GM19397 (cell line): ENCODE data around the gene CHST11.
"Not testable (repeated sequence)": the region's sequence is repeated elsewhere in the genome, so short reads cannot be mapped to it uniquely, and the experiment has no call there.

ENCODE experiments used
- ATAC-seq: cut with Tn5 transposase; IDR thresholded peaks from one replicate; pipeline ENCODE4 v1.9.1; 2021; ENCODE audit warnings: mild to moderate bottlenecking, moderate library complexity; ENCODE audit not compliant: unreplicated experiment

Gene CHST11

DNA sequence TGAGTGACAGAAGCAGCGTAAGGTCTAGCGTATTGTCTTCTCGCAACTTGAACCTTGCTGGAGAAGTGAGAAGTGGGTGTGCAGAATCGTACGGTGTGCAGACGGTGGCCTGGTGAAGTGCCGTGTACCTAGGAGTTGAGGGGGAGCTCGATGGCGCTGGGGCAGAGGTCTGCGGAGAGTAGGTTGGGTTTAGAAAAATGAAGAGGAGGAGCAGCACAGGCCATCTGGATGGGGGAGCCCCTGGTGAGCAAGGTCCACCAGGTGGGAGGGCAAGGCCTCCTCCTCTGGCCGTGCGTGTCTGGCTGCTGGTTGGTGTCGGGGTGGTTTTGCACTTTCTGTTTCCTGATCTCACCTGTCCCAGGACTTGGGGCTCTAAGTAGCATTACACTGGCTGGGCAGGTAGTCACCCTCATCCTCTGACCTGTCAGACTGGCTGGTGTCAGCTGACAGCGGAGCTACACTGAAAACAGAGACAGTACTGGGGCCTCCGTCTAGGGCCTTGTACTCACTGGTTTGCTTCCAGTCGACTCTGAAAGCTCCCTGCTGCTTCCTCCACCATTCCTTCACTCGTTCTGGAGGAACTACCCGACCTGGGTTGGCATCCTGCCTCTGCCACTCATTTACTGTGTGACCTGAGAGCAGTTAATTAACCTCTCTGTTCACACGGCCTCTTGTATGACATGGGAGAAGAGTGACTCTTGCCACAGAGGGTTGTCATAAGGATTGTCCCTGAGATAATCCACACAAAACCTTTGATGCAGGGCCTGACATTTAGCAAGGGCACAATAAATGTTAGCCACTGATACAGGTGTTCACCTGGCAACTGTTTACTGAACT lies 273.1 kb downstream of the CHST11 start:
- ATAC-seq, result no peak

DNA sequence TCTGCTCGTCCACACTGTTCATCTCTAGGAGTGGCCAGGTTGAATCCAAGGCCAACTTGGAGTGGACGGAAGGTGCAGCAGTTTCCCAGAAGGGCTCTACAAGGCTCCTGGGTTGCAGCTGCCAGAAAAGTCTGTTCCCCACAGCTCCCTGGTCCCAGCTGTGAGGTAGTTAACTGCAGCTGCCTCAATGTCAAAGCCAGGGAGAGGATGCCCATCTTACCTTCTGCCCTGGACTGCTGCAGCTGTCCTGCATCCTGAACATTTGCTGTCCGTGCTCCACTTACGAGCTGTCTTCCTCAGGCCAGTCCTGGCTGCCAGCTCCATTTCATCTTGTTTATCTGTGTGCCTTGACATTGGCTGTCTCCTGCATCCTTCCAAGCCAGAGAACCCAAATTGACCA lies 274.0 kb downstream of the CHST11 start:
- no peak for ATAC-seq

GRCh38 chr12:104733717-104734175 lies 277.0 kb downstream of the CHST11 start:
- no peak for ATAC-seq

- ATAC-seq, result no peak
Observed at GRCh38 chr12:104734541-104735095, 277.9 kb downstream of the CHST11 start.

DNA sequence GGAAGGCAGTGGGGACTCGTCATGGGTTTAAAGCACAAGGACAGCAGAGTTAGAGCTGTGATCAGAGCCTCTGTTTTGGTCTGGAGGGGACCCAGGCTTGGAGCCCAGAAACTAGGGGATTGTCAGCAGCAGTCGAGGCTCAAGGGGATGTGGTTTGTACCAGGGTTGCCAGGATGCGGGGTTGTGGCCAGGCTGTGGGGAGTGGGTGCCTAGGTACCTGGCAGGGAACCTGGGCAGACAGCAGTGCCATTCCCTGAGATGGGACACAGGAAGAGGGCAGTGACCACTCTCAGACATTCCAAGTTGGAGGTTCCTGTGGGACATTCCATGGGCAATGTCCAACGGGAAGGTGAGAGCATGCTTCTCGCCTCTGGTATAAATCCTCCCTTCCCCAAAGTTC lies 279.1 kb downstream of the CHST11 start:
- no peak for ATAC-seq

DNA sequence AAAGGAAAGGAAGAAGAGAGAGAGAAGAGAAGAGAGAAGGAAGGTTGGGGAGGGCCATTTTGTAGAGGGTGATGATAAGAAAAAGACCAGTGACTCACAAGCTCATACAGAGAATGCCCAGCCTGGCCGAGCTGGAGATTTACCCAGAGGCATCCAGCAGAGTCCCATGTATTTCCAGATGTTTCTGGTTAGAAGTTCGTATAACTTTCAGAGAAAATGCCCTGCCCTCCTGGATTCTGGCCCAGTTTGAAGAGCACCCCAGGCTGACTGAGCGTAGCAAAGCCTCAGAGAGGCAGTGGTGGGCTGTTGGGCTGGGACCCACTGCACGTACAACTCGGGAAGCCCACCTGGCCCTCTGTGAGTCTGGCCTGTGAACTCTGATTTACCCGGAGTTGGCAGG lies 279.6 kb downstream of the CHST11 start:
- no peak for ATAC-seq

- ATAC-seq, result no peak
Observed at GRCh38 chr12:104737113-104737512, 280.4 kb downstream of the CHST11 start.

DNA sequence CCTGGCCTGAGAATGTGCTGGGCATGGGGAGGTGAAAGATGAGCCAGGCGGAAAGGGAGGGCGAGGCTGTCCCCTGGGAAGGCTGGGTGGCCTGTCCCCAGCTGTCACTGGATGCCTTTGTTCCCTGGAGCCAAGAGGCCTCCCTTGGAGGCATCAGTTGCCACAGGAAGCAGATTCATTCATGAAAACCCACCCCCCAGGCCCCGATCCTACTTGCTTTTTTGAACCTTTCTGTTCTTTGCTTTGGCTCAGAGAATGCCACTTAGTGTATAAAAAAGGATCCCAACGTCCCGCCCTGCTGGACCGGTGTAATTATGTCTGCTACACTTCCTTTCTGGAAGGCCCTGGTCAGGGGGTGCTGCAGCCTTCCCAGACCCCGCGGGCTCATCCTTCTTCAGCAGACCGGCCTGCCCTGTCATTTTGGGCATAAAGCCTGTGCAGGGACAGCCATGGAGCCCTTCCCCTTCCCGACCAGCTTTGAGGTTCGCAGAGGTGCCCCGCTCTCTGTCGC lies 281.1 kb downstream of the CHST11 start:
- ATAC-seq, result no peak

GRCh38 chr12:104738331-104738730 lies 281.6 kb downstream of the CHST11 start:
- no peak for ATAC-seq

DNA sequence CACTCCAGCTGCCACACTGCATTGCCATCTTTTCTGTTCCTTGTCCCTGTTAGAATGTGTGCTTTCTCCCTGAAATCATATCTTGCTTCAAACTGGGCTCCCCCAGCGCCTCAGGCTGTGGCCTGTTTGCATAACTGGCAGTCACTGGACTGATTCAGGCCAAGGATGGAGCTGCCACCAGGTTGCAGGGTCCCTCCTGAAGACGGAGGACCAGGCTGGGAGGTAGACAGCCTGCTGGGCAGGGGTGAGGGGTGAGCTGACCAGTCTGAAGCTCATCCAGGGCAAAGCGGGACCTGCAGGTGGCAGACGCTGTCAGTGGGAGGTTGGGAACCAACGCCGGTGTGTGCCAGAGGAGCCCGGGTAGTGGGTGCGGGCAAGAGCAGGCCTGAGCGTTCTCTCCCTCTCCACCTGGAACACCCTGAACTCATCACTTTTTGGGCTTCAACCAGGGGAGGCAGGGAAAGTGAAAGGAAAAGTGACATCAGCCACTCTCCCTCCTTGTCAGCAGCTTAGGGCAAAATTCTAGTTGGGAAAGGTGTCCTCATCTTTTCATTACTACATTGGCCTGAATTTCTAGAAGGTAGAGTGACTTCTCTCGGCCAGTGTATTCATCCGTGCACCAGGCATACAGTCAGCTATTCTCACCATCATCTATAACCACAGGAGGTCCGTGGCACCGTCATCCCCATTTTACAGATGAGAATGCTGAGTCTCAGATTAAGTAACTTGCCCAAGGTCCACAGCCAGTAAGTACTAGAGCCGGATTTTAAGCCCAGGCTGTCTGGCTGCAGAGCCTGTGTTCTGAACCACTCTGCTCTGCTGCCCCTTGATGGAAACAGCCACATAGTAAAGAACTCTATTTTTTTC lies 282.3 kb downstream of the CHST11 start:
- ATAC-seq, result no peak

GRCh38 chr12:104740668-104741067 lies 283.9 kb downstream of the CHST11 start:
- peak; percentile 58 for ATAC-seq

GRCh38 chr12:104741077-104741476 lies 284.3 kb downstream of the CHST11 start:
- ATAC-seq, result peak; percentile 13

DNA sequence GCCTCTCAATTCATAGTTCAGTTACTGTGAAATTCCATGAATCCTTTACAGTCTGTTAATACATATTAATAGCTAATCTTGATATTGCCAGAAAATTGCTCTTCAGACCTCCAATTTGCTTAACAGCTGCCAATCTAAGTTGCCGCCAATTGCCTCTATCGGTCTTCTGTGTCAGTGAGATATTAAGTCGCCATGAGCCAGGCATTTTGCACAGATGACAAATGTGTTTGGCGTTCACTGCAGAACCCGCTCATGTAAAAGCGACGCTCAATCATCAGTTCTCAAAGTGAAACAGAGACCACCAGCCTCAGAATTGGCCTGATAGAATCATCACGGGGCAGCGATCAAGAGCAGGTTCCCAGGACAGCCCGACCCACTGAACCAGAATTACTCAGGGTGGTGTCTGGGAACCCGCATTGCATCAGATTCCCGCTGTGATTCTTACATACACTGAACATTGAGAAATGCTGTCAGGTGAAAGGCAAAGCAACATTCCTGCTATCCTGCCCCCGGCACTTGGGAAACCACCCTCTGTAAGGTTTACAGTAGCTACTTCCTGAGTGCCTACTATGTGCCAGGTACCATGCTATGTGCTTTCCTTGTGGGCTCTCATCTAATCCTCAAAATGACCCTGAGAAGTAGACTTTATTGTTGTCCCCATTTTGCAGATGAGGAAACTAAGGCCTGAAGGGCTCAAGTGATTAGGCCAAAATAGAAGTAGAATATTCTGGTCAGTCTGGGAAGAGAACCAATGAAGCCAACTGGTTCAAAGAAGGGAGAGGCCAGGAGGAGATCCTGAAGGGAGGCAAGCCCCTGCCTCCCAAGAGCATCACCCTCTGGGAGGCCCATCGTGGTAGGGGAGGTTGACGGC lies 285.0 kb downstream of the CHST11 start:
- no peak for ATAC-seq

GRCh38 chr12:104742551-104743201 lies 285.9 kb downstream of the CHST11 start:
- ATAC-seq, result no peak

GRCh38 chr12:104743202-104743580 lies 286.4 kb downstream of the CHST11 start:
- ATAC-seq, result no peak

DNA sequence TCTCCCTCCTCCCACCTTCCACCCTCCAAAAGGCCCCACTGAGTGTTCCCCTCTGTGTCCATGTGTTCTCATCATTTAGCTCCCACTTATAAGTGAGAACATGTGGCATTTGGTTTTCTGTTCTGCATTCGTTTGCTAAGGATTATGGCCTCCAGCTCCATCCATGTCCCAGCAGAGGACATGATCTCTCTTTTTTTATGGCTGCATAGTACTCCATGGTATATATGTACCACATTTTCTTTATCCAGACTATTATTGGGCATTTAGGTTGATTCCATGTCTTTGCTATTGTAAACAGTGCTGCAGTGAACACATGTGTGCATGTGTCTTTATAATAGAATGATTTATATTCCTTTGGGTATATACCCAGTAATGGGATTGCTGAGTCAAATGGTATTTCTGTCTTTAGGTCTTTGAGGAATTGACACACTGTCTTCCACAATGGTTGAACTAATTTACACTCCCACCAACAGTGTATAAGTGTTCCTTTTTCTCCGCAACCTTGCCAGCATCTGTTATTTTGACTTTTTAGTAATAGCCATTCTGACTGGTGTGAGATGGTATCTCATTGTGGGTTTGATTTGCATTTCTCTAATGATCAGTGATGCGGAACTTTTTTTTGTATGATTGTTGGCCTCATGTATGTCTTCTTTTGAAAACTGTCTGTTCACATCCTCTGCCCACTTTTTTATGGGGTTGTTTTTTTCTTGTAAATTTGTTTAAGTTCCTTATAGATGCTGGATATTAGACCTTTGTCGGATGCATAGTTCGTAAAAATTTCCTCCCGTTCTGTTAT lies 287.2 kb downstream of the CHST11 start:
- not testable (repeated sequence) for ATAC-seq

- ATAC-seq, result no peak
Observed at GRCh38 chr12:104746467-104747088, 289.8 kb downstream of the CHST11 start.

- no peak for ATAC-seq
Observed at GRCh38 chr12:104747330-104747729, 290.6 kb downstream of the CHST11 start.

- no peak for ATAC-seq
Observed at GRCh38 chr12:104747955-104748354, 291.2 kb downstream of the CHST11 start.
